Cardiac fibroblast (primary cell): Measurements from ENCODE around the gene ARSG.

Experiments used
- DNase-seq, 2 donors: peaks; one replicate each; pipeline versions ENCODE4 v3.0.0 to v3.0.0-alpha.2; 2010; ENCODE audit warnings: low read depth in 2 of 2
- H3K4me3 ChIP-seq, 2 donors: replicated peaks in 1 of 2; 1 replicate in 1 of 2; 2 replicates in 1 of 2; pipeline ENCODE4 v1.5.1; 2011; ENCODE audit warnings: low read depth in 2 of 2, low read length in 2 of 2, mild to moderate bottlenecking in 2 of 2, moderate library complexity in 1 of 2
- TF ChIP-seq, protein P1 (sequence below): IDR thresholded peaks from one replicate; pipeline ENCODE4 v1.5.1; 2011; ENCODE audit warnings: low read depth, mild to moderate bottlenecking, low read length, inconsistent platforms

ARSG gene

DNA sequence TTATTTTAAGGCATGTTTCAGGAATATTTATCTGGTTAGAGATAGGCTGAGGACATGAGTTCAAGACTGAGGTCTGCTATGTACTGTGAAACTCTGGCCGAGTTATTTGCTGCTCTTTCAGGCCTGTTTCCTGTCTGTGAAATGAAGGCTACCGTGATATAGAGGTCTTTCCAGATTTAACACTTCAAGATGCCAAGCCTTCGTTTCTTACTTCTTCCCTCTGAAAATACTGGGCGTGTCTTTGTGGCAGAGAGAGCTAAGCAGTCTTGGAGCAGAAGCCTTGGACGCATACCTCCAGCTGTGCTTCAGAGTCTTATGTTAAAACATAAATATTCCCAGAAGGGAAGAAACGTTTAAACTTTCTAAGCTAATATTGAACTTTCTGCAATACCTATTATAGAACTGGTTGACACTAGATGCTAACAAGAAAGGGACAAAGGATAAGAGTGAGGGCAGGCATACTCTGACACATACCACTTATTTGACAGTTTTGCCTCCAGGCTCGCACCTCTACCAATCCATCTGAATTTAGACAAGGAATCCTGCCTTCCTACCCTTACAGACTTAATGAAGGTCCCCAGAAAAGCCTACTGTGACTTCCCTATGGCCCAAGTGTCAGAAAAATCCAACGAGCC is 148.5 kb downstream of the ARSG start:
- TF ChIP-seq, protein P1, sequence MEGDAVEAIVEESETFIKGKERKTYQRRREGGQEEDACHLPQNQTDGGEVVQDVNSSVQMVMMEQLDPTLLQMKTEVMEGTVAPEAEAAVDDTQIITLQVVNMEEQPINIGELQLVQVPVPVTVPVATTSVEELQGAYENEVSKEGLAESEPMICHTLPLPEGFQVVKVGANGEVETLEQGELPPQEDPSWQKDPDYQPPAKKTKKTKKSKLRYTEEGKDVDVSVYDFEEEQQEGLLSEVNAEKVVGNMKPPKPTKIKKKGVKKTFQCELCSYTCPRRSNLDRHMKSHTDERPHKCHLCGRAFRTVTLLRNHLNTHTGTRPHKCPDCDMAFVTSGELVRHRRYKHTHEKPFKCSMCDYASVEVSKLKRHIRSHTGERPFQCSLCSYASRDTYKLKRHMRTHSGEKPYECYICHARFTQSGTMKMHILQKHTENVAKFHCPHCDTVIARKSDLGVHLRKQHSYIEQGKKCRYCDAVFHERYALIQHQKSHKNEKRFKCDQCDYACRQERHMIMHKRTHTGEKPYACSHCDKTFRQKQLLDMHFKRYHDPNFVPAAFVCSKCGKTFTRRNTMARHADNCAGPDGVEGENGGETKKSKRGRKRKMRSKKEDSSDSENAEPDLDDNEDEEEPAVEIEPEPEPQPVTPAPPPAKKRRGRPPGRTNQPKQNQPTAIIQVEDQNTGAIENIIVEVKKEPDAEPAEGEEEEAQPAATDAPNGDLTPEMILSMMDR: no peak
- peak in 1 of 2 donors; percentile 33 for DNase-seq
- H3K4me3 ChIP-seq: no peak overlapping the region

DNA sequence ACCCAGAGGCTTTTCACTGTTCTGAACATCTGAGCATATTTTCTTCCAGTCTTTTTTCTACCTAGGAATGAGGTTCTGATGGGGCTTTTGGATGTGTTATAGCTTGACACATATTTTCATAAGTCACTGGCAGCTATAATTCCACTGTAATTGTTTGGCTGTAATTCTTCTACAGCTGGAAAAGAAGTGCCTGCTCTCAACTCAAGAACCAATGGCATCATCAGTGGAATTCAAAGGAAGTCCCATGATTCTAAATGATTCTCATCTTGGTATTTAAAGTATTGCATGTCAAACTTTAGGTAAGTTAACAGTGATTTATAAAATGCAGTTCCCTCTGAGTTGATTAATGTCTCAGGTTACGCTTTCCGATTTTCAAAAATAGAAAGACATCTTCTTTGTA is 149.2 kb downstream of the ARSG start:
- H3K4me3 ChIP-seq: no peak overlapping the region
- TF ChIP-seq, protein P1: no peak
- no peak for DNase-seq

DNA sequence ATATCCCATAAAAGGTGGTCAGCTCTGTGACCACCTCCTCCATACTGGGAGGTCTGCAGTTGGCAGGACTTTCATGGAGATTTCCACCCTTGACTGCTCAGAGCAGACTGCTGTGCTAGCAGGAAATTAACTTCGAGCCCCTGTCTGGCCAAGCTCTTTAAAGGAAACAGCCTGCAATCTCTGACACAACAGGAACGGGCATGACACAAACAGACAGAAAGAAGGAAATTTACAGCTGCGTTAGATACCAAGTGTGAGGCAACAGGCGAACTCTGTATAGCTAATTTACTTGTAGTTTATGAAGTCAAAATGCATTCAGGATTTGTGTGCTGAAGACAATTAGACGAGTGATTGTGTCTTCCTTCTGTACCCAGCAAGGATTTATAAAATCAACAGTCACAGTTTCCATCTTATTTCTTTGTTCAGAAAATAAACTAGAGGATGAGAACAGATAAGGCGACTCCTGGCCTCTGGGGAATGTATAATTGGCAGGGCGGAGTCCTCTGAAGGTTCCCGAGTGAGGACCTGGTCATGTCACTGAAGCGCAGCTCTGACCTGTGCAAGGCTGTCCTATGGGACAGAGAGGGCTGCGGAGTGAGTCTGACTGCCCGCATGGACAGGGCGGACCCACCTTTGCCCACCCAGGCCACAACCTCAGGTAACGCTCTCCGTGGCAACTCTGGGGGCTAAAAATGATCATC is 149.9 kb downstream of the ARSG start:
- H3K4me3 ChIP-seq: no peak overlapping the region
- DNase-seq: peak in 1 of 2 donors; percentile 61
- TF ChIP-seq, protein P1: no peak

DNA sequence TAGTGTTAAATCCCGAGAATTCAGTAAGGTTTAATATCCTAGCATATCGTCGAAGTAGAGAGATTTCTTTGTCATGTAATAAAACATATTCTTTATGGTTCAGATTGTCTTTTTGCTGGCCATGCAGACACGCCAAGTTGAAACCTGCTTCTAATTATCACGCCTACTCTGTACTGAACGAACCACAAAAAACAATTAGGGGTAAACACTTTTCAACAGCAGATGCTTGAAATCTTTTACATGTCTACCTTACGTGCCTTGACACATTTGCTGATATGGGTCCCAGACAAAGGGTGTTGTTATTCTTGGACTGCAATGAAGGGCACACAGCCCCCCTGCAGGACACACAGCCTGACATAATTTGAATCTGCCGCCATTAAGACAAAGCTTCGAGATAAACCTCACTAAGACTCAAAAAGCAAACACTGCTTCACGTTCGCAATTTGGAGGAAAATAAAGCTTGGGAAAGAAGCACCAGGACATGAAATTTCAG is 152.7 kb downstream of the ARSG start:
- H3K4me3 ChIP-seq: no peak overlapping the region
- TF ChIP-seq, protein P1: no peak
- no peak for DNase-seq

DNA sequence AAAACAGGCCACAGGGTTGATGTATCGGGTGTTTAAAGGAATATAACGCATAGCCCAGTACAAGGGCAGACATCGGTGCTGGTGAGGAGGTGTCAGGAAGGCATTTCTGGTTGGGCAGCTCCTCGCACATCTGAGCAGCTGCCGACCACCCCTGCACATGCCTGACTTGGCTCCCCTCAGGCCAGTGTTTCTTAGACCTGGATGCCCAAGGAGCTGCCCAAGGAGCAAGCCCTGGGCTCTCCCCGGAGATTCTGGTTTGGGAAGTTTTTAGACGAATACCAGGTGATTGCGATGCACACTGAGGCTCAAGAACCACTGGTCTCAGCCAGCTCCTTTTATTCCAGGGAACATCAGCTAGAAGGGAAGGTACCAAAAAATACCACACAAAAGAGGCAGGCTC is 154.4 kb downstream of the ARSG start:
- TF ChIP-seq, protein P1: no peak
- DNase-seq: no peak
- no peak overlapping the region for H3K4me3 ChIP-seq

DNA sequence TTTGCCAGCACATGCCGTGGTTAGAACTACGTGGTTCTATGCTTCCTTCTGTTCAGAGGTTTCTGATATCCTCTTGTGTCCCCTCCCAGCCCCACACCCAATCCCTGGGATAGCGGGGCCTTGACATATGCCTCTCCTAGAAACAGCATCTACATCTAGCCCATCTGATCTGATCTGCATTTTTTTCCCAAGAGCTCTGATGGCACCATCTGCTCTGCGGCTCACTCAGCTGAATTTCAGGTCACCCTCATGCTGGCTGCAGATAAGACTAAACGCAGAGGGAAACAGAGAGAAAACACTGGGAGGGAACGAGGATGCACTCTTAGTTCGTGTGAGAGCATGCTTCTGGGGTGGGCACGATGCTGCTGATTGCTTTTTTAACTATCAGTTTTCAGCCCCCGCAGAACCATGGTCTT is 155.3 kb downstream of the ARSG start:
- DNase-seq: no peak
- TF ChIP-seq, protein P1: no peak

More for the DNA sequence above, 155.3 kb downstream of the ARSG start:
- no peak overlapping the region for H3K4me3 ChIP-seq
